Ovary (tissue), 9 donors: ENCODE measurements around the gene YOD1. TPM values are rescaled to one million over a fixed set of nuclear protein-coding genes. Genes with fewer than 3 reads are reported as not detected.
"Not testable (repeated sequence)": the region's sequence is repeated elsewhere in the genome, so short reads cannot be mapped to it uniquely, and the experiment has no call there.

Experiments used
- DNase-seq, 5 donors: peaks; one replicate each; pipeline ENCODE4 v3.0.0-alpha.2; 2019 to 2020
- H3K27ac ChIP-seq, 2 donors: fragments of 200-600 bp; one replicate each; pipeline versions ENCODE4 v1.5.1 to v1.8.0; 2019 to 2022
- H3K27me3 ChIP-seq: fragments of 200-600 bp; one replicate; pipeline ENCODE4 v1.8.0; 2022
- H3K36me3 ChIP-seq: fragments of 200-600 bp; sonication (generic); one replicate; pipeline ENCODE4 v1.5.1; 2019
- H3K4me1 ChIP-seq: one replicate; pipeline ENCODE4 v1.8.1; 2013; ENCODE audit warnings: mild to moderate bottlenecking, moderate library complexity; ENCODE audit not compliant: insufficient read depth
- H3K4me3 ChIP-seq: fragments of 200-600 bp; sonication (generic); one replicate; pipeline ENCODE4 v1.5.1; 2017
- H3K9me3 ChIP-seq, 2 donors: fragments of 200-600 bp in 1 of 2; sonication (generic) in 1 of 2; one replicate each; pipeline versions ENCODE4 v1.5.1 to v1.8.1; 2013 to 2019; ENCODE audit warnings: mild to moderate bottlenecking in 1 of 2, moderate library complexity in 1 of 2
- CTCF ChIP-seq, 3 donors: fragments of 450-650 bp in 2 of 3; fragments of 200-600 bp in 1 of 3; IDR thresholded peaks; one replicate each; pipeline versions ENCODE4 v1.5.1 to v1.8.0; 2016 to 2022; ENCODE audit warnings: antibody characterized with exemption in 3 of 3, mild to moderate bottlenecking in 1 of 3
- EP300 ChIP-seq: sonication (generic); formaldehyde crosslinking; IDR thresholded peaks from one replicate; pipeline ENCODE4 v1.6.1; 2017; ENCODE audit warnings: antibody characterized with exemption
- POLR2A ChIP-seq: fragments of 450-650 bp; IDR thresholded peaks from one replicate; pipeline ENCODE4 v1.6.1; 2017; ENCODE audit warnings: antibody characterized with exemption, mild to moderate bottlenecking, moderate library complexity
- whole genome bisulfite sequencing, 3 donors: extraction: QIAGEN DNeasy Blood & Tissue Kit in 1 of 3; methylation state at CpG; one replicate each; pipeline versions ENCODE4 v1.1.5 to v1.1.7; 2013 to 2017; 5-methylcytosine and 5-hydroxymethylcytosine counted together
- intact Hi-C, 4 donors: fragments of 100-400 bp; cut with DNase I; formaldehyde crosslinking; loops; one replicate each; pipeline versions ENCODE4 v1.11.0 to v1.15.1; 2022 to 2023
- polyA plus RNA-seq, 2 donors: library from polyadenylated mRNA; stranded (reverse); fragments of 200-250 nt in 1 of 2; fragments of 350-450 nt in 1 of 2; fragmentation: Illumina TruSeq in 1 of 2; extraction: RNeasy Lipid Tissue Mini Kit (QIAGEN cat#74804) in 1 of 2; gene quantifications; one replicate each; pipeline ENCODE4 v1.2.3, GENCODE V29; 2013 to 2014
- total RNA-seq, 7 donors: library from RNA; depleted of rRNA in 2 of 7; stranded (reverse); fragments of >200 nt in 2 of 7; fragmentation: NEBNext Ultra II Directional in 3 of 7; extraction: Animal tissue kit (Norgen Biotek cat#: 25700) in 3 of 7; gene quantifications; one replicate each; pipeline versions ENCODE4 v1.1.0 to v1.2.4, GENCODE V29; 2016 to 2023
- donor health status: DM: no; HTN: no; CAD: no; lungs with moderate emphysema.
- donor health status: DM: no; HTN: no; CAD: no.
- donor health status: Bipolar disorder and iron deficiency.
- donor health status: DM: yes; HTN: yes; CAD: no.
- donor health status: DM: no; HTN: no; CAD: no.
- donor health status: DM: yes; HTN: yes; CAD: no.

YOD1 gene
- total and polyA plus RNA-seq, 9 donors: 2.2 to 8.4 (median 6.0) TPM

- TF ChIP-seq EP300 (no peak), POLR2A (no peak), CTCF (IDR thresholded peaks at IDR 0.05) (no peak)
- peaks cover 7% of the 10 kb centered on the region for H3K4me1 ChIP-seq
- DNase-seq: no peak
- H3K4me3 ChIP-seq: no peak overlapping the region
- intact Hi-C loops: loop anchor here in 1 of 4 donors (10.0 kb wide), 1 partner anchor 357 kb away; no protein-coding TSS in a partner anchor
- no peaks in the 10 kb centered on the region for H3K36me3 ChIP-seq
- no peaks in the 10 kb centered on the region for H3K27me3 ChIP-seq
- 90 to 96% (median 94%) methylated on average over 1 of the region's 1 CpG for whole genome bisulfite sequencing, 3 donors
- H3K27ac ChIP-seq: no peak overlapping the region
- H3K9me3 ChIP-seq: no peaks in the 10 kb centered on the region
Measured at GRCh38 chr1:207047505-207047904, 3.5 kb downstream of the YOD1 start.

DNA sequence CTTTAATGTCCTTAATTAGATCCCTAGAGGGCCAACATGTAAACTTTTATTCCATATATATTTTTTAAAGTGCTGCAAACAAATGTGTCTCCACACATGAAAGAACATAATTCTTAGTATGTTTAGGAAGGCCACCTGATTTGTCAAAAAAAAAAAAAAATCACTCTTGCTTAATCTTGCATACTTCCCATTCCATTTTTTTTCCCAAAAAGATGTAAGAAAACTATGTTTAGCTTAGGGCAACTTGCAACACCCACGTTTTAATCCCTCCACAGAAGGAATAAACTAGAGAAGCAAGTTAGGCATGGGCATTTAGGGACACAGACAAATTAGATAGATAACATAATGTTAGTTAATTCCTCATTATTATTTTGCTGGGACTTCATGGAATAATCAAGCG lies 5.6 kb downstream of the YOD1 start:
- intact Hi-C loops: loop anchor here in 1 of 4 donors (10.0 kb wide), 1 partner anchor 359 kb away; no protein-coding TSS in a partner anchor
- no peaks in the 10 kb centered on the region for H3K27me3 ChIP-seq
- 57 to 66% (median 61%) methylated on average over 2 of the region's 2 CpGs for WGBS, 3 donors
- no peaks in the 10 kb centered on the region for H3K9me3 ChIP-seq
- no peaks in the 10 kb centered on the region for H3K36me3 ChIP-seq
- H3K4me1 ChIP-seq: no peaks in the 10 kb centered on the region
- H3K4me3 ChIP-seq: no peak overlapping the region
- TF ChIP-seq POLR2A: no peak
- no peak overlapping the region for H3K27ac ChIP-seq
- DNase-seq: no peak

DNA sequence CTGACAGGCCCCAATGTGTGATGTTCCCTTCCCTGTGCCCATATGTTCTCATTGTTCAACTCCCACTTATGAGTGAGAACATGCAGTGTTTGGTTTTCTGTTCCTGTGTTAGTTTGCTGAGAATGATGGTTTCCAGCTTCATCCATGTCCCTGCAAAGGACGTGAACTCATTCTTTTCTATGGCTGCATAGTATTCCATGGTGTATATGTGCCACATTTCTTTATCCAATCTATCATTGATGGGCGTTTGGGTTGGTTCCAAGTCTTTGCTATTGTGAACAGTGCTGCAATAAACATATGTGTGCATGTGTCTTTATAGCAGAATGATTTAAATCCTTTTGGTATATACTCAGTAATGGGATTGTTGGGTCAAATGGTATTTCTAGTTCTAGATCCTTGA lies 9.6 kb downstream of the YOD1 start:
- not testable (repeated sequence) for H3K27ac ChIP-seq, H3K36me3 ChIP-seq, H3K9me3 ChIP-seq, H3K4me1 ChIP-seq, H3K27me3 ChIP-seq, DNase-seq, H3K4me3 ChIP-seq
- 89 to 95% (median 92%) methylated on average over 2 of the region's 2 CpGs for WGBS, 3 donors
- intact Hi-C loops: loop anchor here in 1 of 4 donors (10.0 kb wide), 1 partner anchor 363 kb away; no protein-coding TSS in a partner anchor

DNA sequence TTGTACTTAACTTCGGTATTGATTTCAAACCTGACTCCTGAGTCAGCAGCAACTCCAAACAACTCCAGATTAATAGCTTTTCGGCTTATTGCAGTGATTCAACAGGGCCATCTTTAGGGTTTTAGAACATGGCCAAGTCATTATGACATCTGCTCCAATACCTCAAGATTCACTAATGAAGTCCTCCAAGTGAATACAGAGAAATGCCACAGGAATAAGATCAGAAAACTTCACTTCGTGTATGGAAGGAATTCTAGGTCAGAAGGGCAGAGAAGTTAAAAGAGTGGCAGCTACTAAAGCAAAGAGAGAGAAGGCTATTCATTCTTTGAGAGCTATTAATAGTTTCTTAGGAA lies 10.9 kb downstream of the YOD1 start:
- no peak for TF ChIP-seq POLR2A
- intact Hi-C loops: loop anchor here in 1 of 4 donors (10.0 kb wide), 1 partner anchor 365 kb away; no protein-coding TSS in a partner anchor
- DNase-seq: no peak
- 20 to 37% (median 25%) methylated on average over 3 of the region's 3 CpGs for WGBS, 3 donors
- Histone ChIP-seq H3K4me3 (no peak overlapping the region), H3K27me3 (no peaks in the 10 kb centered on the region), H3K27ac (no peak overlapping the region), H3K4me1 (no peaks in the 10 kb centered on the region), H3K9me3 (no peaks in the 10 kb centered on the region), H3K36me3 (no peaks in the 10 kb centered on the region)

DNA sequence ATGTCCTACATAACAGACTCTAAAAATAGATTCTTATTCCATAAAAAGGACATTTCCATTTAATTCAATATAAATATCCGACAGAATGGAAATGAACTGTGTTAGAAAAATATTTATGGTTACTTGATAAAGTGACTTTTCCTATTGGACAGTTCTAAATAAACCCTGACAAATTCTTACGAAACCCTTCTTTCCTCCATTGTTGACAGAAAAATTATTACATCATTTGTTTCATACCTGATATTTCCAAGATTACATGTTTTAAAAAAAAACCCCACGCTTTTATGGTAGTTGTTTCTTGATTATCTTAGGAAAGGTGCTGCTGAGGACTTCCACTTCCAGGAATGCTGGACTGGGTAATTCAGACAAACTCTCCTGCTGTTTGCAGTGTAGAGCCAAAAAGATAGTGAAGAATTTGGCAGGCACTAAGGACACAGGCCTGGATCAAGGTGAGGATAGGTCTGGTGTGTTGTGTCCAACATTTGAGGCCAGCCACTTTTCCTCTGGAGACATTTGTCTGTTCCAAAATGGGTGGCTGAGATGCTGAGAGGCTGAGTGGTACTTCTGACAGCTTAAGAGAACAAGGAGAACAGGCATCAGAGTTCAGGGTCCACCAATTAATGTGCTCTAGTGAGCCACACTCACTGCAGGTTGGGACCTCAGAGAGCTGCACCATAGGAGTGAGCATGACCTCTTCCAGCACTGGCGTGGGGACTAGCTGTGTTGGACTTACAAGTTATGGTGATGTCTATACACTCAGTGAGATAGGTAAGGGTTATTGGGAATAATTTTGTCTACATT lies 11.4 kb downstream of the YOD1 start:
- intact Hi-C loops: loop anchor here in 1 of 4 donors (10.0 kb wide), 1 partner anchor 365 kb away; no protein-coding TSS in a partner anchor
- Histone ChIP-seq H3K36me3 (no peaks in the 10 kb centered on the region), H3K4me1 (no peaks in the 10 kb centered on the region), H3K9me3 (no peaks in the 10 kb centered on the region), H3K27ac (no peak overlapping the region), H3K4me3 (no peak overlapping the region), H3K27me3 (no peaks in the 10 kb centered on the region)
- WGBS, 3 donors: 67 to 74% (median 70%) methylated on average over 4 of the region's 4 CpGs
- no peak for DNase-seq
- TF ChIP-seq CTCF (IDR thresholded peaks at IDR 0.05): no peak
- TF ChIP-seq EP300: no peak
- no peak for TF ChIP-seq POLR2A

DNA sequence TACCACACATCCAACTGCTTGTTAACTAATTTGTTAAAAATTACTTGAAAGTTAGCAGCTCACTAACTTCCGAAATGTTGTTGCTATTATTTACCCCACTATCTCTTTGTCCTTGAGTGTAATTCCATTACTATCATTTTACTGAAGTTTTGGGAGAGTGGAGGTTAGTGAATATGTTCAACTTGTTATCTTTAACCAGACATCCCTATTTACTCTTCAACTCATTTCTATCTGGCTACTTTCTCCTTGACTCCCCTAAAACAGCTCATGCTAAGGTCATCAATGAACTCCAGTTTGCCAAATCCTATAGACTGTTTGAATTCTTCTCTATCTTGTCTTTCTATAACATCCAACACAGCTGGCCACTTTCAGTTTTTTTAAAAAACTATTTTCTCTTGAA lies 14.1 kb downstream of the YOD1 start:
- no peak overlapping the region for H3K4me3 ChIP-seq
- no peaks in the 10 kb centered on the region for H3K4me1 ChIP-seq
- no peak overlapping the region for H3K27ac ChIP-seq
- WGBS, 3 donors: 12 to 40% (median 16%) methylated on average over 1 of the region's 1 CpG
- TF ChIP-seq CTCF (IDR thresholded peaks at IDR 0.05) (no peak), POLR2A (no peak)
- no peaks in the 10 kb centered on the region for H3K27me3 ChIP-seq
- no peaks in the 10 kb centered on the region for H3K9me3 ChIP-seq
- intact Hi-C loops: no loop called here
- no peaks in the 10 kb centered on the region for H3K36me3 ChIP-seq
- DNase-seq: no peak
